Endothelial cell (in vitro differentiated cells): ENCODE measurements around the gene KHDRBS1. TPM values are rescaled to one million over a fixed set of nuclear protein-coding genes. Genes with fewer than 3 reads are reported as not detected.
"Not testable (repeated sequence)": the region's sequence is repeated elsewhere in the genome, so short reads cannot be mapped to it uniquely, and the experiment has no call there.

Experiments used
- DNase-seq: peaks from one replicate; pipeline ENCODE4 v3.0.0; 2021; ENCODE audit warnings: low spot score
- H3K27ac Mint-ChIP-seq: one replicate; pipeline ENCODE4 v1.8.0; 2021; ENCODE audit warnings: mixed read lengths, inconsistent platforms; ENCODE audit not compliant: unreplicated experiment
- H3K27me3 Mint-ChIP-seq: one replicate; pipeline ENCODE4 v1.8.0; 2021; ENCODE audit warnings: mild to moderate bottlenecking, moderate library complexity, mixed read lengths, inconsistent platforms; ENCODE audit not compliant: unreplicated experiment
- H3K36me3 Mint-ChIP-seq: one replicate; pipeline ENCODE4 v1.8.0; 2021; ENCODE audit warnings: mild to moderate bottlenecking, low read depth, mixed read lengths, inconsistent platforms; ENCODE audit not compliant: unreplicated experiment
- H3K4me1 Mint-ChIP-seq: one replicate; pipeline ENCODE4 v1.8.0; 2021; ENCODE audit warnings: mild to moderate bottlenecking, mixed read lengths, inconsistent platforms; ENCODE audit not compliant: unreplicated experiment
- H3K4me3 Mint-ChIP-seq: one replicate; pipeline ENCODE4 v1.8.0; 2021; ENCODE audit warnings: mild to moderate bottlenecking, mixed read lengths, inconsistent platforms; ENCODE audit not compliant: unreplicated experiment
- H3K9me3 Mint-ChIP-seq: one replicate; pipeline ENCODE4 v1.8.0; 2021; ENCODE audit warnings: mixed read lengths, inconsistent platforms; ENCODE audit not compliant: unreplicated experiment
- total RNA-seq: library from RNA; stranded (reverse); fragmentation: NEBNext Ultra II Directional; extraction: Animal tissue kit (Norgen Biotek cat#: 25700); gene quantifications from one replicate; pipeline ENCODE4 v1.2.1, GENCODE V29; 2021; ENCODE audit not compliant: unreplicated experiment
- TF ChIP-seq, protein P1 (sequence below): fragments of 200-600 bp; sonication (generic); IDR thresholded peaks from one replicate; pipeline ENCODE4 v1.5.0; 2021; ENCODE audit warnings: antibody characterized with exemption; ENCODE audit not compliant: unreplicated experiment

KHDRBS1 gene
- total RNA-seq, 1 donor from 2014 or later, result 203 TPM

DNA sequence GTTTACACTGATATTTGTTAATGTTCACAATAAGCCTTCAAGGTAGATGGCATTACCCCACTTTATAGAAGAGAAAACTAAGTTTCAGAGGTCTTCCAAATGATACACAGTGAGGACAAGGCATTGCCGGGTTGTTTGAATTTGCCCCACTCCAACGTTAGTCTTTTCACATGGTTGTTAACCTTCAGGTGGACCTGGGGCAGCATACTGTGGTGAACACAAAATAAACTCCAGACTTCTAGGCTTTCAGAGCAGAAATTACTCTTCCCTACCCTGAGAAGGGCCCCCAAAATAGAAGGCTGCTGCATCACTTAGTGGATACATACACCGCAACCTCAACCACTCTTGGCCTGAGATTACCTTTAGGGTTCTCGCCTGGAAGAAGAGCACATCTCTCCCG, 3.4 kb upstream of the KHDRBS1 start:
- peaks cover 4% of the 10 kb centered on the region for H3K36me3 Mint-ChIP-seq
- DNase-seq, result no peak
- H3K27ac Mint-ChIP-seq, result no peak overlapping the region
- peaks cover 36% of the 10 kb centered on the region for H3K4me1 Mint-ChIP-seq
- peaks cover 15% of the 10 kb centered on the region for H3K27me3 Mint-ChIP-seq
- no peak overlapping the region for H3K4me3 Mint-ChIP-seq
- H3K9me3 Mint-ChIP-seq, result no peaks in the 10 kb centered on the region
- TF ChIP-seq, protein P1, sequence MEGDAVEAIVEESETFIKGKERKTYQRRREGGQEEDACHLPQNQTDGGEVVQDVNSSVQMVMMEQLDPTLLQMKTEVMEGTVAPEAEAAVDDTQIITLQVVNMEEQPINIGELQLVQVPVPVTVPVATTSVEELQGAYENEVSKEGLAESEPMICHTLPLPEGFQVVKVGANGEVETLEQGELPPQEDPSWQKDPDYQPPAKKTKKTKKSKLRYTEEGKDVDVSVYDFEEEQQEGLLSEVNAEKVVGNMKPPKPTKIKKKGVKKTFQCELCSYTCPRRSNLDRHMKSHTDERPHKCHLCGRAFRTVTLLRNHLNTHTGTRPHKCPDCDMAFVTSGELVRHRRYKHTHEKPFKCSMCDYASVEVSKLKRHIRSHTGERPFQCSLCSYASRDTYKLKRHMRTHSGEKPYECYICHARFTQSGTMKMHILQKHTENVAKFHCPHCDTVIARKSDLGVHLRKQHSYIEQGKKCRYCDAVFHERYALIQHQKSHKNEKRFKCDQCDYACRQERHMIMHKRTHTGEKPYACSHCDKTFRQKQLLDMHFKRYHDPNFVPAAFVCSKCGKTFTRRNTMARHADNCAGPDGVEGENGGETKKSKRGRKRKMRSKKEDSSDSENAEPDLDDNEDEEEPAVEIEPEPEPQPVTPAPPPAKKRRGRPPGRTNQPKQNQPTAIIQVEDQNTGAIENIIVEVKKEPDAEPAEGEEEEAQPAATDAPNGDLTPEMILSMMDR, result no peak

DNA sequence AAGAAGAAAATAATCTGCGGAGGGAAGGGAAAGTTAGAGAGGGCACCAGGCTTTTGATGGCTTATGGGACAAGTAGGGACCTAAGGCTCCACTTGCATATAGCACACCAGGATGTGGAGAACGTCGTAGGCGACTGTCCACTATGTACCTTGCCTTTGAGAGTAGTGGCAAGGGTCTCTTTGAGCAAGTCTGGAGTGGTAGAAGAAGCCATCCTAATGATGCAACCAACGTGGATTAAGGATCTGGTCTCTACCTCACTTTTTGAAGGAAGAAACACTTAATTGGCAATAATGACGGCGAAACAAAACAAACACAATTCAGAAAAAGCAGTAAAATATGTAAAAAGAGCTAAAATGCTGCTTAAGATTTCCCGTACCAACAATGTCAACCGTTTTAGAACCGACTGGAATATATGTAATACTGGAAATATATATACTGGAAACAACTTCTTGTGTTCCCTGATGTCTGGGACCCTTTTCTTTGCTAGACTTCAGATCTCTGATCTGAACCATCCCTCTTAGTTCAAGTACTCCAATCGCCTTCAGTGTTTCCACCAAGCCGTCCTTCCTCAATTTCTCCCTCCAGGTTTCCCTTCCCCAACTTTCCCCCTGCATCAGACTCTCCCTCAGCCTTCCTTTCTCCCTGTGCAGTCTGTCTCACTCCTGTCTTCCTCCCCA, 821 bp upstream of the KHDRBS1 start:
- TF ChIP-seq, protein P1, result no peak
- Mint-ChIP-seq H3K27ac (peak overlapping the region; percentile 99), H3K36me3 (peaks cover 16% of the 10 kb centered on the region), H3K27me3 (peaks cover 13% of the 10 kb centered on the region), H3K9me3 (no peaks in the 10 kb centered on the region), H3K4me3 (peak overlapping the region; percentile 94), H3K4me1 (peaks cover 50% of the 10 kb centered on the region)
- DNase-seq, result no peak

DNA sequence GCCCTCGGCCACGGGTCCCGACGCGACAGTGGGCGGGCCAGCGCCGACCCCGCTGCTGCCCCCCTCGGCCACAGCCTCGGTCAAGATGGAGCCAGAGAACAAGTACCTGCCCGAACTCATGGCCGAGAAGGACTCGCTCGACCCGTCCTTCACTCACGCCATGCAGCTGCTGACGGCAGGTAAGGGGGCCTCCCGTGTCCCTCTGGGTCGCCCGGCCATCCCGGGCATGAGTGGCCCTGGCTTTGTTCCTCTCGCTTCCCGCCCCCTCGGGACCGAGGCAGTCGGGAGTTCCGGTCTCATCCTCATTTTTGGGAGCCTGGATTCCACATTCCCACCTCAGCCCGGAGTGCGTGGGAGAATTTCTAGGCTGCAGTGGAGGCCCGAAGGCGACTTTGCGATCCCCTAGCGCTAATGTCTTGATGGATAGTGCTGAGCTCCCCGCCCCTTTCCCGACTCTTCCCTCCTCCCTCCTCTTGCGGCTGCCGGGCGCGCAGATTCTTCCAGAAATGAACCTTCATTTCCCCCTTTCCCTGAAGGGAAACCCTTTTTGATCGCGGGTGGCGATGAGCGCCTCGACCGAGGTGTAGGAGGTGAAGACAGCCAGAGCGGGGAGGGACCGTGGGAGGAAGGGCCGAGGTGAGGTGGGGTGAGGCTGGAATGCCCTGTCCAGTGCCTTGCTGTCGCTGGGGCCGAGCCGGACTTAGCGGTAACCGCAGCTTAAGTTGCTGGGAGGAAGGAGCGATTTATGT, 705 bp downstream of the KHDRBS1 start:
- H3K9me3 Mint-ChIP-seq, result no peaks in the 10 kb centered on the region
- peak overlapping the region; percentile 90 for H3K27ac Mint-ChIP-seq
- peaks cover 13% of the 10 kb centered on the region for H3K27me3 Mint-ChIP-seq
- H3K4me1 Mint-ChIP-seq, result peaks cover 40% of the 10 kb centered on the region
- H3K36me3 Mint-ChIP-seq, result peaks cover 16% of the 10 kb centered on the region
- DNase-seq, result peak; percentile 46
- TF ChIP-seq, protein P1, result no peak
- H3K4me3 Mint-ChIP-seq, result peak overlapping the region; percentile 97

DNA sequence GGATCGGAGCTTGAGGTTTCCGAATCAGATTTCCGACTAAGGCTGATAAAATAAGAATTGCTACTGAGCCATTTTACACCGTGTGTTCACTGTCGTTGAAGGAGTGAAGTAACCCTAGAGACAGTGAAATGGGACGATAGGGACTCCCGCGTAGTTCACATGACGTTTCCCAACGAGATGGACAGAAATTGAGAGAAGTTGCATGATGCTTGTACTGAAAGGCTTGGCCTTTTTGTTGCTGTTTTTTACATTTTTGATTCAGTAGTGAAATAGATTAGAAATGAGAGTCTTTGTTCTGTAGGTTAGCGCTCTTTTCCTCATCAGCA, 1.2 kb downstream of the KHDRBS1 start:
- peaks cover 38% of the 10 kb centered on the region for H3K4me1 Mint-ChIP-seq
- peak overlapping the region; percentile 90 for H3K27ac Mint-ChIP-seq
- no peaks in the 10 kb centered on the region for H3K9me3 Mint-ChIP-seq
- peak overlapping the region; percentile 97 for H3K4me3 Mint-ChIP-seq
- no peak for DNase-seq
- TF ChIP-seq, protein P1, result no peak
- peaks cover 16% of the 10 kb centered on the region for H3K36me3 Mint-ChIP-seq
- peaks cover 13% of the 10 kb centered on the region for H3K27me3 Mint-ChIP-seq

DNA sequence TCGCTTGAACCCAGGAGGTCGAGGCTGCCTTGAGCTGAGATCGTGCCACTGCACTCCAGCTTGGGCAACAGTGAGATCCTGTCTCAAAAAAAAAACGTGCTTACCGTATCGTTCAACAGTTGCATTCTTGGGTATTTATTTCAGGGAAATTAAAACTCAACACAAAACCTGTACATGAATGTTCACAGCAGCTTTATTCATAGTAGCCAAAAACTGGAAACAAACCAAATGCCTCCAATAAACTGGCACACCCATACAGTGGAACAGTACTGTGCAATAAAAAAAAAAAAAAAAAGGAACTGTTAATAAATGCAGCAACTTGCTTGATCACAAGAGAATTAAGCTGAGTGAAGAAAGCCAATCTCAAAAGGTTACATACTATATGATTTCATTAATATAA, 6.7 kb downstream of the KHDRBS1 start:
- Mint-ChIP-seq H3K36me3 (peaks cover 17% of the 10 kb centered on the region), H3K4me1 (peaks cover 35% of the 10 kb centered on the region), H3K27ac (no peak overlapping the region), H3K4me3 (peak overlapping the region; percentile 21), H3K9me3 (no peaks in the 10 kb centered on the region), H3K27me3 (no peaks in the 10 kb centered on the region)
- TF ChIP-seq, protein P1, result no peak
- no peak for DNase-seq

DNA sequence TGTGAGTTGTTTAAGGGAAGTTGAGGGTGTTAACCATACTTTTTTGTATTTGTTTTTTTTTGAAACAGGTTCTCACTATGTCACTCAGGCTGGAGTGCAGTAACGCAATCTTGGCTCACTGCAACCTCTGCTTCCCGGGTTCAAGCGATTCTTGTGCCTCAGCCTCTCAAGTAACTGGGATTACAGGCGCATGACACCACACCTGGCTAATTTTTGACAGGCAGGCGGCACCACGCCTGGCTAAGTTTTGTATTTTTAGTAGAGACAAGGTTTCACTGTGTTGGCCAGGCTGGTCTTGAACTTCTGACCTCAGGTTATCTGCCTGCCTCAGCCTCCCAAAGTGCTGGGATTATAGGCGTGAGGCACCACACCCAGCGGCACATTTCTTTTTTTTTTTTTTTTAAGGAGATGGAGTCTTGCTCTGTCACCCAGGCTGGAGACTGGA, 7.9 kb downstream of the KHDRBS1 start:
- Mint-ChIP-seq H3K4me1 (peaks cover 24% of the 10 kb centered on the region), H3K36me3 (peaks cover 13% of the 10 kb centered on the region)
- not testable (repeated sequence) for DNase-seq, H3K27me3 Mint-ChIP-seq, H3K9me3 Mint-ChIP-seq, H3K4me3 Mint-ChIP-seq, H3K27ac Mint-ChIP-seq
